Stimulated activated CD8-positive, alpha-beta memory T cell treated with anti-CD3 and anti-CD28 coated beads, Interleukin-12 subunit alpha, Interleukin-12 subunit beta, amount 100 ng/mL, for 24 hours (primary cell): ENCODE results near the gene CSAD.
"Not testable (repeated sequence)": the region's sequence is repeated elsewhere in the genome, so short reads cannot be mapped to it uniquely, and the experiment has no call there.

ENCODE experiments used
- DNase-seq: peaks from one replicate; pipeline ENCODE4 v3.0.0-alpha.2; 2020; ENCODE audit errors: extremely low read depth

Gene CSAD

DNA sequence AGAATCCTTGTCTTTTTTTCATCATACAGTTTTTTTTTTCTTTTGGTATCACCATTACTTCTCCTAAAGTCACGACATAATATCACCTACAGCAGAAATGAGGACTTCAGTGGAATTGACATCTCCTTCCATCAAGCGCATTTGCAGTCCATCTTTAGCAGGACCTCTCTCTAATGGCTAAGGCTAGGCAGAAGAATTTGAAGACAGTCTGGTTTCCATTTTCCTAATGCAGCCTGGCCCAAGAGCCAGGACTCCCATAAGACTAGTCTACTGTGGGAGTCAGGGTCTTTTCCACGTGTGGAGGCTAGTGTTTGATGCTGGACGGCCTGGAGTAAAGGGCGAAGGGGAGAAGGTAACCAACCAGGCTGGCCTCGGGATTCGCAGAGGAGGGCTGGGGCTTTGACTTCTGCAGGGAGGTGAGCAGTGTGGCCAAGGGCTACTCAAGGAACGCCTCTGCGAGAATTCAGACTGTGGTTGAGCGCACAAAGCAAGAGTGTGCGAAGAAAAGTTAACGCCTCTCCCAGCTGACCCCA is 972 bp downstream of the CSAD start:
- DNase-seq = no peak

DNA sequence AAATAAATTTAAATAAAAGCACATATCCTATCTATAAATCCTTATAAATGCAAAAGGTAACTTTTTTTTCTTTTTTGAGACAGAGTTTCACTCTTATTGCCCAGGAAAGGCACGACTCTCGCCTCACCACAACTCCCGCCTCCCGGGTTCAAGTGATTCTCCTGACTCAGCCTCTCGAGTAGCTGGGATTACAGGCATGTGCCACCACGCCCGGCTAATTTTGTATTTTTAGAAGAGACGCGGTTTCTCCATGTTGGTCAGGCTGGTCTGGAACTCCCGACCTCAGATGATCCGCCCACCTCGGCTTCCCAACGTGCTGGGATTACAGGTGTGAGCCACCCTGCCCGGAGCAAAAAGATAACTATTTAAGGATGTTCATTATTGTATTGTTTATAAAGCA is 1.9 kb downstream of the CSAD start:
- DNase-seq = not testable (repeated sequence)

DNA sequence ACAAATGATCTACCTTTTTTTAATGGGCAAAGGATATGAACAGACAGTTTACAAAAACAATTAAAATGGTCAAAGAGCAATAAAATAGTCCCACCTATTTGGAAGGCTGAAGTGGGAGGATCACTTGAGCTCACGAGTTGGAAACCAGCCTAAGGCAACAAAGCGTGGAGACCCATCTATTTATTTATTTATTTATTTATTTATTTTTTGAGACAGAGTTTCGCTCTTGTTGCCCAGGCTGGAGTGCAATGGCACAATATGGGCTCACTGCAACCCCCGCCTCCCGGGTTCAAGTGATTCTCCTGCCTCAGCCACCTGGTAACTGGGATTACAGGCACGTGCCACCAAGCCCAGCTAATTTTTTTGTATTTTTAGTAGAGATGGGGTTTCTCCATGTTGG is 3.3 kb downstream of the CSAD start:
- not testable (repeated sequence) for DNase-seq

DNA sequence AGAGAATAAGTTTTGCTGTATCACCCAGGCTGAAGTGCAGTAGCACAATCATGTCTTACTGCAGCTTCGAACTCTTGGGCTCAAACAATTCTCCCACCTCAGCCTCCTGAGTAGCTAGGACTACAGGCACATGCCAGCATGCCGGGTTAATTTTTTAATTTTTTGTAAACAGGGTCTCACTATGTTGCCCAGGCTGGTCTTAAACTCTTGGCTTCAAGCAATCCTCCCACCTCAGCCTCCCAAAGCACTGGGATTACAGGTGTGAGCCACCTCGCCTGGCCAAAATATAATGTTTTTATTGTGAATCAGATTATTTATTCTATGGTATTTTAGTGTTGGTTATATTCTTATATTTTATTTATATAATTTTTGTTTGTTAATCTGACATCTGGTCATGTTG is 4.0 kb downstream of the CSAD start:
- no peak for DNase-seq

DNA sequence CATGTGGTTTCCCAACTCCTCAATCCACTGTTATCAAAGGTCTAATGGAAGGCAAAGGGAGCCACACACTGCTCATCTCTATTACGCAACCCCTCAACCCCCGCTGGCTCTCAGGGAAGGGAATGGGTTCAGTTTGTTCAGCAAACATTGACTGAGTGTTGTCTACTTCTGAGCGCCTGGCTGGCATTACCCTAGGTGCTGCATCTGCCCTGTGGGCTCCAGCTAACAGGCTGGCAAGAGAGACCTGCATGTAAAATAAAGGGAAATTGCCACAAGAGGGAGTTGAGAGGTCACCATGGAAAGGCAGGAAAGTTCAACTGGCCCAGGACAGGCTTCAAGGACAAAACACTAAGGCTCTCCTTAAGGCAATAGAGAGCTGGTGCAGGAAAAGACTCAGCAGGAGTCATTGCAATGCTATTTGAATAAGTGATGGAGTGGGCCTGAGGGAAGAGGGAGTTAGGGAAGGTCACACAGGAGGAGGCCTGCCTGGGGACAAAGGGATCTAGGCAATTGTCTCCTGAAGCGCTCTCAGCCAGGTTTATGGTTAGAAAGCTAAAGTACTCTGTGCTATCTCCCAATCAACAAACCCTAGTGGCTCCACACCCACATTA is 5.7 kb downstream of the CSAD start:
- DNase-seq = no peak

DNA sequence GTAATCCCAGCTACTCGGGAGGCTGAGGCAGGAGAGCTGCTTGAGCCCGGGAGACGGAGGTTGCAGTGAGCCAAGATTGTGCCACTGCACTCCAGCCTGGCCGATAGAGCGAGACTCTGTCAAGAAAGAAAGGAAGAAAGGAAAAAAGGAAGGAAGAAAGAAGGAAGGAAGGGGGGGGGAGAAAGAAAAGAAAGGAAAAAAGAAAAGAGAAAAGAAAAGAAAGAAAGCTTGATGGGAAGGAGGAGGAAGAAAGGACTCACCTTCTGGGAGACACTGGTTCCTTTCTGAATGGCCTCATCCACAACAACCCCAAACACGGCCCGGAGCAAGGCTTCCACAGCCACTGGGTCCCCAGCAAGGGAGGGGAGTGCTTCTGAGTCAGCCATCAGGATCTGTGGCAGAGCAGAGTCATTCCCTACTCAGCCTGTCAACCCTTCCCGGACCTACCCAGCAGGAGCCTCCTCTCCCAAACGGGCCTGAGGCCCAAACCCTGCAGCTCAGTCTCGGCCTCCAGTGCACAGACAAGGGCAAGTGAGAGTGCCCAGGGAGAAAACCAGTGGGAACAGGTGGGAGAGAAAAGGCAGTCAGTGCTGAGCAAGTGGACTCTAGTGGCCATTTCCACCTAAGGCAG is 7.5 kb downstream of the CSAD start:
- no peak for DNase-seq

DNA sequence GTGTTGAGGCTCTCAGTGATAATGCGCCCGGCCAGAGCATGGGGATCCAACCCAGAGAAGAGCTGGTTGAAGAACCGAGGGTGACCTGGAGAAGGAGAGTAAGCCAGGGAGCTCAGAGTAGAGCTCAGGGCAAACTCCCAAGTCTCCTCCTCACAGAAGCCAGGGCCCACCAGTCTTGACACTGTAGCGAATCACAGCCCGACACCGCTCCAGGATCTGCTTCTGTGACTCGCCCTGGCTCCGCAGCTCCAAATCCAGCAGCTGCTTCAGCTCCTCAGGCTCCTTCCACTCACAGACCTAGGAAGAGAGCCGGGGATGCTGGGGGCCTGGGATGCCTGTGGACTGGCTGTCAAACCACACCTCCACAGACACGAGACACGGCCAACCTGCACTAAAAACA is 8.4 kb downstream of the CSAD start:
- DNase-seq = no peak

DNA sequence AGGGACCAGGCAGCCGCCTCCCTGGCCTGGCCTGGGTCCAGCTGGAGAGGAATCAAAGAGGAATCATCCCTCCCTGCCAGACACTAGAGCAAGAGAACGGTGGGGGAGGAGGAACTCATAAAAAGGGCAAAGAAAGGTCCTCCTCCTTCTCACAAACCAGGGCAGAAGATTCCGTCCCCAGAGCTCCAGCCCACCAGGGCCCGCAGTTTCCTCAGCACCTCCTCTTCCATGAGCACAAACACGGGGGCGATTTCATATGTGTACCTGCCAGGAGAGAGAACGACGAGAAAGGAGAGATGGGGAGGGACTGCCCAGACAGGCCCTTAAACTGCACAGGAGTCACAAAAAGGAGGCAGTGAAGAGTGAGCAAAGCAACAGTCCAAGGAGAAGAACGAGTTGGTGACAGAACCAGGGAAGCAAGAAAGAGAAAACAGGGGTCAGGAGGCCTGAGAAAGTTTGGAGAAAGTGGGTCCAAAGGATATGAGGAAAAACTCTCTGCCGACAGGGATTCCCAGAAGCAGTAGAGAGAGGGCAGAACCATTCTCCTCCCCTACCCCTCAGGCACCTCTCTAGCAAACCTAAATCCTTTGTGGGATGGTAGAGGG is 8.9 kb downstream of the CSAD start:
- DNase-seq = no peak

DNA sequence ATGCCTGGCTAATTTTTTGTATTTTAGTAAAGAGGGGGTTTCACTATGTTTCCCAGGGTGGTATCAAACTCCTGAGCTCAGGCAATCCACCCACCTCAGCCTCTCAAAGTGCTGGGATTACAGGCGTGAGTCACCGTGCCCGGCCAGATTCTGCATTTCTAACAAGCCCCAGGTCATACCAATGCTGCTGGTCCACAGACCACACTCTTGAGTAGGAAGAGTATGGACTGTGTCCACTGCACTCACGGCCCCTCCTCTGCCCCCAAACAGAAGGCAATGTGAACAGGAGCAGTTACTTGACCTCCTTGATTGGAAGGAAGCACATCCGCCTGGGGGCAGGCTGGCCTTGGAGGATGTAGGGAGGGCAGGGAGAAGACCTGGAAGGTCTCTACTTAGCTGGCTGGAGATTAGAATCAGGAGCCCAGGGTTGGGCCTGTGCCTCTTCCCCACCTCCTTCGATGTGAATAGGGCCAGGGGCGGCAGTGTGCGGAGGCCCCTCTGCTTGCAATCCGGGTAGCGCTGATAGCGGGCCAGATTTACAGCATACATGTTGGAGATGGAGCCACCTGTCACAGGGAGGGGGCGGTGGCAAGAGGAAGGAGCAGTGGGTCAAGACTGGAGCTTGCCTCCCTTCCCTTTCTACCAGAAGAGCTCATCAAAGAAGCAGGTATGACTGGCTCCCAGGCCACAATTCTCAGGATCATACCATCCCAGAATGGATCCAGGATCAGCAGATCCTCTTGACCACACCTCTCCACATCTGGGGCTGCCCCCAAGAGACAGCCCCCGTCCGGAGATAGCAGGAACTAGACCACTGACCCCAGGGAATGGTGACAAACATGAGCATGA is 9.6 kb downstream of the CSAD start:
- DNase-seq = no peak

DNA sequence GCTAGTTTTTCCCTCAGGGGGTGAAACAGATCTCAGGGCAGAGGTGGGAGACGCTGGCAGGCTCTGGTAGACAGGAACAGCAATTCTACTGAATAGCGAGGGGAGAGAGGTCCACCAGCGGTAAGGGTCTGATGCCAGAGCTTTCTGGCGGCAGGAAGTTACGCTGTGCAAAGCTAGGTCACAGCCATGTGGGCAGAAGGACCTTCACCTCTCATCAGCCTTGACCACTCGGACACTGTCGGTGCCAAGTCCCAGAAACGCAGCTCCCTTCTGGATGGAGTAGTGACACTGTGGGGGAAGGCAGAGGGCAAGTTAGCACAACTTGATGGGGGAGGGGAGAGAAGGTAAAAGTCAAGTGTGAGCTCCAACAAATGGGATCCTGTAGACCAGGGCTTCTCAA is 10.5 kb downstream of the CSAD start:
- no peak for DNase-seq

DNA sequence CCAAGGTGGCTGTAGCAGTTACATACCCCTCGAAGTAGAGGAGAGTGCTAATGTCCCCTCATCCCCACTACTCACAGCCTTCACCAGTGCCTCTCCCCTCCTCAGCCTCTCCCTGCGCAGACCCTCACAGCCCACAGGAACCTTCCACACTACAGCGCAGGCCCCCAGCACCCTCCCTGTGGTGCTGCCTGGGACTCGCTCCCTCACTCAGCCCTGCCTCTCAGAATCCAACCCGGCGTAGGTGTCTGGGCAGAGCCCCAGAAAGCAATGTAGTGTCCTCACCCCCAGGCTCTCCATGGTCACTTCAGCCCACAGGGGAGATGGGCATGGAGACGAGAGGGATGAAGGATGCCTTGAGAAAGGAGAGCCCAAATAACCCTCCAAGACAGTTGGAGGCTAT is 11.1 kb downstream of the CSAD start:
- DNase-seq = no peak

DNA sequence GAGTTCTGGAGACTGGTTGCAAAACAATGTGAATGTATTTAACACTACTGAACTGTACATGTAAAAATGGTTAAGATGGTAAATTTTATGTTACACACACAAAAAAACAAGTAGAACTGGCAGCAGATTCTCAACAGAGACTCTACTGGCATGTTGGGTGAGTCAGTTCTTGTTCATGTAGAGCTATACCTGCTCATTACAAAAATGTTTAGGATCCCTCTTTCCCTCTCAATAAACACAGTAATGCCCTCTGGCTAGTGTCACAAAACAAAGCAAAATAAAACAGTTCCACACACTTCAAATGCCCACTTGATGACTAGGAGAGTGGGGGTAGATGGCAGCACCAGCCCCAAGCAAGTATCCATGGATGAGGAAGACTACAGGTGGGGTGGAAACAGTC is 13.9 kb downstream of the CSAD start:
- DNase-seq = no peak

DNA sequence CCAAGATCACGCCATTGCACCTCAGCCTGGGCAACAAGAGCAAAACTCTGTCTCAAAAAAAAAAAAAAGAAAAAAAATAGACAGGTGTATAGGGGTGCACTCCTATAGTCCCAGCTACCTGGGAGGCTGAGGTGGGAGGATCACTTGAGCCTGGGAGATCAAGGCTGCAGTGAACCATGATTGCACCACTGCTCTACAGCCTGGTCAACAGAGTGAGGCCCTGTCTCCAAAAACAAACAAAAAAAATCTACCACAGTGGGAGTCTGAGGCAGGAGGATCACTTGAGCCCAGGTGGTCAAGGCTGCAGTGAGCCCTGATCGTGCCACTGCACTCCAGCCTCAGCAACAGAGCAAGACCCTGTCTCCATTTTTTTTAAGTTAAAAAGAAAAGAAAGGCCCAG is 17.7 kb downstream of the CSAD start:
- DNase-seq = not testable (repeated sequence)

DNA sequence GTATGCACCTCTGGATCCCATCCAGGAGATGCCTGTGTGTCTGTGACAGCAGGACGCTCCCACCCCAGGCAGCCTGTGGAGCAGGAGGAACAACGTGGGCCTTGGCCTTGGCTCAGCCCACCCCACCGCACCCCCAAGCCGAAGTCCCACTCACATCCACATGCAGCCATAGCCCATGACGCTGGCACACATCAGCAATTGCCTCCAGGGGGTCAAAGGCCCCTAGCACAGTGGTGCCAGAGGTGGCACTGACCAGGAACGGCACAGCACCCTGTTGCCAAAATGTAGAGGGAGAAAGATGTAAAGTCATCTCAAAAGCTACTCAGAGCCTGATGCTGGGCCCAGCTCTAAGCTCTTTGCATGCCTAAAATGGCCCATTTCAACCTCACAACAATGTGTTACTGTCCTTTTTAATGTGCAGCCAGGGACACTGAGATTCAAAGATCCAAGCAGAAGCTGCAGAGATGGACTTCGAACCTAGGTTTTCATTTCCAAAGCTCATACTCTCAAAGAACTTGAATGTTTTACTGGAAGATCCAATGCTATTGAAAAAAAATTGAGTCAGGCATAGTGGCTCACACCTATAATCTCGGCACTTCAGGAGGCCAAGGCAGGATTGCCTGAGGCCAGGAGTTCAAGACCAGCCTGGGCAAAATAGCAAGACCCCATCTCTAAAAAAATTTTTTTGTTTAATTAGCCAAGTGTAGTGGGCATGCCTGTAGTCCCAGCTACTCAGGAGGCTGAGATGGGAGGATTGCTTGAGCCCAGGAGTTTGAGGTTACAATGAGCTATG is 19.4 kb downstream of the CSAD start:
- DNase-seq = no peak

DNA sequence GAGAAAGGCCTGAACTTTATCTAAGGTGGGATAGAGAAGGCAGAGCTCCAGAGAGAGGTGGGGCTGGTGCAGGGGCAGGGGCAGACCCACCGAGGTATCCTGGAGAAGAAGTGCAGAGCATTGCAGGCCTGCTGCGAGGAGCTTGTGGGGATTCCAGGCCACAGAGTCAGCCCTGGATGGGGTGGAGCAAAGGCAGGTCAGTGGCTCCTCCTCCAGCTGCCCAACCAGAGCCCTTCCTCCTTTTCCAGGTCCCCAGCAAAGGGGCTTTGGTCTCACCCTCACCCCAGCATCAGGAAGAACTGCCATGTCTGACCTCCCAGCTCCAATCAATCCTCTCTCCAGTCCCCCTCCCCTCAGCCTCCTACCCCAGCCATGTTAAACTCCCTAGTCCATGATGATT is 20.1 kb downstream of the CSAD start:
- no peak for DNase-seq

DNA sequence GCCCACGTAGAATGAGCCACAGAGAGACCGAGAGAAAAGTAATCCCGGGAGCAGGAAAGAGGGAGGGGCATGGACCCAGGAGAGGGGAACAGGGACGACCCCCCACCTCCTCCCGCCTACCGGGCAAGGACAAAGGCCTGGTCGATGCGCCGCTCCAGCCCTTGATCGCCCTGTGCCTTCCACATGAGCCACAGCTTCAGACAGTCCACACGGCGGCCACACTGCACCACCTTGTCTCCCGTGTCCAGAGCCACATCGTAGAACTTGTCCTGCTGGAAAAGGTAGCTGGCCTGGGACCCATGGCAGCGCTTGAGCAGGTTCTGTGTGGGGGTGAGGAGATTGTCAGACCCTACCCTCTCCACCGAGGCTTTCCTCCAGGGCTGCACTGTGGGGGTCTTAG is 20.7 kb downstream of the CSAD start:
- no peak for DNase-seq

DNA sequence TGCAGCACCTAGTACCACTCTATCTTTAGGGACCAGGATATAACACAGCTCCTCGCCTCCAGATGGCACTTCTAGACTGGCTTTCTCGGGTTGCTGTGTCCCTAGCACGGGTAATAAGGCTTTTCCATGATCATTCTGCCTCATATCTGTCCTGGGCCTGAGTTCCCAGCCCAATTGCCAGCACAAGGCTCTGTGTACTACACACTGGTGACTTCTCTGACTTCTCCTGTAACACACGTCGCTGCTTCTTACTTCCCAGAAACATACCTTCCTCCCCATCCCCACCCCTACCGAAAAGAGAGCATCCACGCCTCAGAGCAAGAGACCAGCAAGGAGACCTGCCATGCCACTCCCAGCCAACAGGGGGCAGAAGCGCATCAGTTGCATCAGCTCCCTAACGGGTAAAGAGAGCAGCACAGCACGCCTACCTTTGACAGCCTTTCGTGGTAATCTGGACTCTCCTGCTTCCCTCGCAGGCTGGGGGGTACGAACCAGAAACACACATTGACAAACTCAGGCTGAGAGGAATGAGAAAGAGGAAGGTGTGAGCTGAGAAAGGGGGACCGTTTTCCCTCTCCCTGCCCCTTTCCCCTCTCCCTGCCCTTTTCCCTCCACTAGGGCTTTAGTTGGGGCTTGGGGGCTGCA is 21.4 kb downstream of the CSAD start:
- peak; percentile 55 for DNase-seq

DNA sequence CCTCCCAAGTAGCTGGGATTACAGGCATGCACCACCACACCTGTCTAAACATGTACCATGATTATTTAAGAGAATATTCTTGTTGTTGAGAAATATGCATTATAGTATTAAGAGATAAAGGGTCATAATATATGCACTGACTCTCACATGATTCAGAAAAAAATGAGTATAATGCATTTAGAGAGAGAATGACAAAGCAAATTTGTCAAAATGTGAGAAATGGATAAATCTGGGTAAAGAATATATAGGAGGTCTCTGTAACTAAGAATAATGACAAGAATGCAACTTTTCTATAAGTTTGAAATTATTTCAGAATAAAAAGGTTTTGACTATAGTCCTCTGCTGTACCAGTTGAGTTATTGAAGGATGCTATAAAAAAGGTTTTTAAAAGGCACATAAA is 28.3 kb downstream of the CSAD start:
- no peak for DNase-seq

DNA sequence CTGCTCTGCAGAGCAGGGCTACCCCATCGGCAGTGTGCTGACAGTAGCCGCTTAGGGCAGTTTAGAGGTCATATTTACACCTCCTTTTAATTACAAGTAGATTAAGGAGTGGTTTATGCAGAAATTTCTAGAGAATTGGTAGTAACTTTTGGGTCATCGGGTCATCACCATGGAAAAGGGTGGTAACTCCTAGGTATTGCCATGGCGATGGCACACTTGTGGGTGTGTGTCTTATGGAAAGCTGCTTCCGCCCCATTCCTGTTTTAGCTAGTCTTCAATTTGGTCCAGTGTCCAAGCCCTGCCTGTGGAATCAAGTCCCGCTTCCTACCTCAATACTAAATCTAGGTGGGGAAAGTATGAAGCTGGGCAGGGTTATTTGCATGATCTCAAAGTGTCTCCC is 29.7 kb downstream of the CSAD start:
- DNase-seq = no peak

DNA sequence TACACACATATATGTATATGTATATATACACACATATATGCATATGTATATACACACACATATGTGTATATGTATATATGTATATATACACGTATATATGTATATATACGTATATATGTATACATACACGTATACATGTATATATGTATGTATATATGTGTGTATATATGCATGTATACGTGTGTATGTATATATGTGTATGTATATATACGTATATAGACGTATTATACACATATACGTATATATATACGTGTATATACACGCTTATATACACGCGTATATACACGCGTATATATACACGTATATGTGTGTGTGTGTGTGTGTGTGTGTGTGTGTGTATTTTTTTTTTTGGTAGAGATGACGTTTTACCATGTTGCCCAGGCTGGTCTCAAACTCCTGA is 33.1 kb downstream of the CSAD start:
- no peak for DNase-seq

DNA sequence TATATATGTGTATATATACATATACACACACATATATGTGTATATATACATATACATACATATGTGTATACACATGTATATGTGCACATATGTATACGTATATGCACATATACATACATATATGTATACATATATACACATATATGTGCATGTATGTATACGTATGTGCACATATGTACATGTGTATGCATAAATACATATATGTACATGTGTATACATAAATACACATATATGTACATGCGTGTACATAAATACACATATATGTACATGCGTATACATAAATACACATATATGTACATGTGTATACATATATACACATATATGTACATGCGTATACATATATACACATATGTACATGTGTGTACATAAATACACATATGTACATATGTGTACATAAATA is 33.5 kb downstream of the CSAD start:
- DNase-seq = no peak
